ENCODE data around the gene GGT6. TPM values are rescaled to one million over a fixed set of nuclear protein-coding genes. Genes with fewer than 3 reads are reported as not detected.

The GGT6 gene
- total and polyA plus RNA-seq, 2 of the 13 experiments (the other 11 are each of a cell fraction or from before 2014, with no cell fraction given) = 0.16 to 0.80 TPM

DNA sequence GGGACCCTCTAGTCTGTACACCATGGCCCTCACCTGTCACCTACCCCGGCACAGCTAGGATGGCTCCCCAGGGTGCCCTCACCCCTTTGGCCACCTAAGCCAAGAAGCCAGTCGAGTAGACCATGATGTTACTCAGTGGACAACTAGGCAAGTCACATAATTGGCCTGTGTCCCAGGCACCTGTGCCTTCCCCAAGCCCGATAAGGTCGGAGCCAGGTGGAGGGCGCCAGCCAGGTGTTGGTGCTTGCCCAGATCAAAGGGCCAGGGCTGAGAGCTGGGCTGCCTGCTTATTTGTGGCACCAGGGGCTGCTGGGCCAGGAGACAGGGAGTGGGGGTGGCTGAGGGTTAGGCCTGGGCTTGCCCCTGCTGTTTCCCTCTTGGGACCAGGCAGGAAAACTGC, 44.9 kb downstream of the GGT6 start:
- DNase-seq (ENCODE audit: low spot score) = no peak
- TF ChIP-seq HOXA7 (CRISPR knock-in tag; IDR thresholded peaks at IDR 0.05) = no peak

DNA sequence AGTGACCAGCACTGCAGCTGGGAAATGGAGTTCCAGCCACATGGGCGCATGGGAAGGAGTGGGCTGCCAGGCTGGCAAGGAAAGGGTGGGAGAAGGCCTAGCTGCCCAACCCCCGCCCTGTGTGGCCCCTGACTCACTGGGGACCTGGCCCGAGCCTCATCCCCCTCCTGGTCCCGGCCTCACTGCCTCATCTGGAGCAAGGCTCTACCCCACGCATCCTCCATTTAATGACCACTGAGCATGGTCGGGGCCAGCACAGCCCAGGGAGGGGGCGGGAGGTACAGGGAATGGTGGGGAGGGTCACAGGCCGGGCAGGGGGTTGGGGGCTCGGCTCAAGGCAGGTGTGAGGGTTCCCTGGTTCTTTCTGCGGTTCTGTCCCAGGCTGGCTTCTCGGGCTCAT, 45.6 kb downstream of the GGT6 start:
- WGBS (ENCODE audit: low lambda C conversion rate) = 21% methylated on average over 5 of the region's 11 CpGs
- no peak for DNase-seq (ENCODE audit: low spot score)
- Histone ChIP-seq H3K27me3 (ENCODE audit: control insufficient read depth in 1 of 2, insufficient read depth in 2 of 2, low read length in 2 of 2) (peaks cover 9 to 68% of the 10 kb centered on the region in 2 experiments; a peak in 4 of 5 replicates), H3K9me3 (ENCODE audit: low read length) (no peaks in the 10 kb centered on the region), H3K27ac (ENCODE audit: extremely low read length, insufficient read depth, low read length) (no peak overlapping the region), H3K9ac (ENCODE audit: insufficient read depth, low read depth, low read length) (no peak overlapping the region), H3K4me3 (replicated peaks in 1 of 3; ENCODE audit: insufficient read depth in 1 of 3, low read depth in 2 of 3, low read length in 3 of 3) (no peak overlapping the region), H3K36me3 (replicated peaks in 1 of 2; ENCODE audit: control insufficient read depth in 1 of 2, insufficient read depth in 2 of 2, low read length in 2 of 2) (no peaks in the 10 kb centered on the region), H3K4me1 (ENCODE audit: insufficient read depth, low read length) (peaks cover 12% of the 10 kb centered on the region), H2AFZ (ENCODE audit: low read length) (no peak overlapping the region), H3K79me2 (ENCODE audit: insufficient read depth, low read length) (no peaks in the 10 kb centered on the region), H3K4me2 (ENCODE audit: low read depth, low read length) (no peak overlapping the region), H4K20me1 (ENCODE audit: insufficient read depth, low read length) (no peaks in the 10 kb centered on the region)
- ChIA-PET CTCF (ENCODE audit: low intra/inter-chr PET ratio, low total read pairs) (no interaction called here), POLR2A (no interaction called here)
- in situ Hi-C loops (cut with HindIII; ENCODE audit: extremely low pct_ligation_motif_present, low pct_unique_long_range_greater_than_20kb) (loop anchor here (5.0 kb wide), 1 partner anchor 92 kb away; no protein-coding TSS in a partner anchor), intact Hi-C loops (cut with micrococcal nuclease; ENCODE audit: unreplicated experiment) (no loop called here)
- no peak for ATAC-seq
- BruUV-seq (replicated peaks) = no TSS peak
- TF ChIP-seq ZNF746 (CRISPR knock-in tag; IDR thresholded peaks at IDR 0.05) (no peak), ZNF788 (CRISPR knock-in tag; IDR thresholded peaks at IDR 0.05; ENCODE audit: borderline replicate concordance) (no peak), TAF15 (IDR thresholded peaks at IDR 0.05; ENCODE audit: low read depth, low read length, poor library complexity, severe bottlenecking) (no peak), SP1 (IDR thresholded peaks at IDR 0.05) (no peak), SP1 (CRISPR knock-in tag; IDR thresholded peaks at IDR 0.05) (no peak), TEAD2 (CRISPR knock-in tag; IDR thresholded peaks at IDR 0.05) (no peak), ZNF674 (CRISPR knock-in tag; IDR thresholded peaks at IDR 0.05; ENCODE audit: low read depth) (no peak), ZKSCAN5 (CRISPR knock-in tag; IDR thresholded peaks at IDR 0.05) (no peak), U2AF1 (optimal IDR thresholded peaks at IDR 0.05; ENCODE audit: low read depth, low read length) (no peak), ZNF570 (CRISPR knock-in tag; IDR thresholded peaks at IDR 0.05; ENCODE audit: borderline replicate concordance) (no peak), MIXL1 (CRISPR knock-in tag; IDR thresholded peaks at IDR 0.05) (no peak), RBAK (CRISPR knock-in tag; IDR thresholded peaks at IDR 0.05) (no peak), RAD51 (IDR thresholded peaks at IDR 0.05; ENCODE audit: borderline replicate concordance) (no peak), ZNF160 (CRISPR knock-in tag; IDR thresholded peaks at IDR 0.05) (no peak), KAT7 (CRISPR knock-in tag; IDR thresholded peaks at IDR 0.05; ENCODE audit: borderline replicate concordance) (no peak)
- TF ChIP-seq, protein P1, sequence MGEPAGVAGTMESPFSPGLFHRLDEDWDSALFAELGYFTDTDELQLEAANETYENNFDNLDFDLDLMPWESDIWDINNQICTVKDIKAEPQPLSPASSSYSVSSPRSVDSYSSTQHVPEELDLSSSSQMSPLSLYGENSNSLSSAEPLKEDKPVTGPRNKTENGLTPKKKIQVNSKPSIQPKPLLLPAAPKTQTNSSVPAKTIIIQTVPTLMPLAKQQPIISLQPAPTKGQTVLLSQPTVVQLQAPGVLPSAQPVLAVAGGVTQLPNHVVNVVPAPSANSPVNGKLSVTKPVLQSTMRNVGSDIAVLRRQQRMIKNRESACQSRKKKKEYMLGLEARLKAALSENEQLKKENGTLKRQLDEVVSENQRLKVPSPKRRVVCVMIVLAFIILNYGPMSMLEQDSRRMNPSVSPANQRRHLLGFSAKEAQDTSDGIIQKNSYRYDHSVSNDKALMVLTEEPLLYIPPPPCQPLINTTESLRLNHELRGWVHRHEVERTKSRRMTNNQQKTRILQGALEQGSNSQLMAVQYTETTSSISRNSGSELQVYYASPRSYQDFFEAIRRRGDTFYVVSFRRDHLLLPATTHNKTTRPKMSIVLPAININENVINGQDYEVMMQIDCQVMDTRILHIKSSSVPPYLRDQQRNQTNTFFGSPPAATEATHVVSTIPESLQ (CRISPR knock-in tag; conservative IDR thresholded peaks at IDR 0.05) = no peak
- no peak for FAIRE-seq

More for the DNA sequence above, 44.9 kb downstream of the GGT6 start:
- Histone ChIP-seq H3K4me1 (ENCODE audit: insufficient read depth, low read length) (peaks cover 15% of the 10 kb centered on the region), H3K27me3 (ENCODE audit: control insufficient read depth in 1 of 2, insufficient read depth in 2 of 2, low read length in 2 of 2) (peaks cover 8 to 68% of the 10 kb centered on the region in 2 experiments; a peak in 4 of 5 replicates), H3K4me3 (replicated peaks in 1 of 3; ENCODE audit: insufficient read depth in 1 of 3, low read depth in 2 of 3, low read length in 3 of 3) (no peak overlapping the region), H3K36me3 (replicated peaks in 1 of 2; ENCODE audit: control insufficient read depth in 1 of 2, insufficient read depth in 2 of 2, low read length in 2 of 2) (no peaks in the 10 kb centered on the region), H2AFZ (ENCODE audit: low read length) (no peak overlapping the region), H3K9me3 (ENCODE audit: low read length) (no peaks in the 10 kb centered on the region), H3K79me2 (ENCODE audit: insufficient read depth, low read length) (no peaks in the 10 kb centered on the region), H3K27ac (ENCODE audit: extremely low read length, insufficient read depth, low read length) (no peak overlapping the region), H3K9ac (ENCODE audit: insufficient read depth, low read depth, low read length) (no peak overlapping the region), H3K4me2 (ENCODE audit: low read depth, low read length) (no peak overlapping the region), H4K20me1 (ENCODE audit: insufficient read depth, low read length) (no peaks in the 10 kb centered on the region)
- ChIA-PET CTCF (ENCODE audit: low intra/inter-chr PET ratio, low total read pairs) (no interaction called here), POLR2A (no interaction called here)
- FAIRE-seq (no peak), ATAC-seq (no peak)
- in situ Hi-C loops (cut with HindIII; ENCODE audit: extremely low pct_ligation_motif_present, low pct_unique_long_range_greater_than_20kb) = no loop called here
- intact Hi-C loops (cut with micrococcal nuclease; ENCODE audit: unreplicated experiment) = no loop called here
- BruUV-seq (replicated peaks) = no TSS peak
- WGBS (ENCODE audit: low lambda C conversion rate) = 0% methylated on average over 1 of the region's 5 CpGs
